Embryonic facial prominence (tissue), 1 donor: ENCODE measurements around the gene MSI2.
"Not testable (repeated sequence)": the region's sequence is repeated elsewhere in the genome, so short reads cannot be mapped to it uniquely, and the experiment has no call there.

ENCODE experiments used
- DNase-seq: peaks from one replicate; pipeline ENCODE4 v3.0.0-alpha.2; 2016; ENCODE audit errors: extremely low spot score

The MSI2 gene

DNA sequence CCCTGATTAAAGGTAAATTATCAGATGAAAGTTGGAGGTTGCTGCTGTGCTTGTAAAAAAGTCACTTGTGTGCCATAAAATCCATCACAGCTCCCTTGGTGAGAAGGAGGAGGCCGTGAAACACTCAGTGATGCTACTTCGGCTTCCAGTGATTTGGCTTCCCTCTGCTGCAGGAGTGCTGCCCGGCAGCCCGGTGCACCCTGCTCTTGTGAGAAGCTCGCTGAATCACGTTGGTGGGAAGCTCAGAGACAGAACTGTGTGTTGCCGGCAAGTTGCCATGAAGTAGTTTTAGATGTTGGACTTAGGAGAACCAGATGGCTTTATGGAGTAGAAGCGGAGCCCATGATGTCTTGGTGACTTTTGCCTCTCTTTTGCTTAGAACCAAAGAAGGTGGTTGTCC, 33.3 kb downstream of the MSI2 start:
- no peak for DNase-seq

DNA sequence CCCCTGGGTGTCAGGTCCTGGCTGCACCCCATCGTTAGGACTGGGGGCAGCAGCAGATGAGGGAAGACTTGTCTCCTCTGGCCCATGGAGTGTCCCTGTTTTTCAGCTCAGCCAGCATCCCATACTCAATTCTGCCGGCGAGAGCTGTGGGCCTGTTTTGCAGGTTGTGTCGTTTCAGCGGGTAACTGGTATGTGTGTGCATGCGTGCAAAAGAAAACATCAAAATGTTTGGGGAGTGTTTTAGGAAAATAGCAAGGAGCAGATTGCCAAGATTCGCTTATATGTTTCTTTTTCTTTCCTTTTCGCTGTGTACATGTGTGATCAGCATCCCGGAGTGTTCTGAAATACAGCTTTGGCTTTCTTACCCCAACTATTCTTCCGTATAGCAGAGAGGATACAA, 34.7 kb downstream of the MSI2 start:
- no peak for DNase-seq

DNA sequence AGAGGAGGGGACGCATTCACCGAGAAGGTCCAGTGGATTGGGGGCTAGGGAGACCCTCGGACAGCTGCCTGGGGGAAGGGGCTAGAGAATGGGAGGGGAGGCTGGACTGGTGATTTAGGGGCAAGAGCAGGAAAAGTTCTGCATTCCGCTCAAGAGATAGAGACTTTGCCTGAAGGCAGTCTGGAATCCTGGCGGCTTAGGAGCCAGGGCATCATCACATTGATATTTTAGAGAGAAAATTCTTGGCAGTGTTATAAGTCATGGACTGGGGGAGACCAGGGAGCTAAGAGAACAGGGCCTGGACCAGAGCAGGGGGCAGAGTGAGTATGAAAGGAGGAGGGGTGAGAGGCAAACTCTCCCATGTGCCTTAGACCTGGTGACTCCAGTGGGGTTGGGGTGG, 35.8 kb downstream of the MSI2 start:
- no peak for DNase-seq

DNA sequence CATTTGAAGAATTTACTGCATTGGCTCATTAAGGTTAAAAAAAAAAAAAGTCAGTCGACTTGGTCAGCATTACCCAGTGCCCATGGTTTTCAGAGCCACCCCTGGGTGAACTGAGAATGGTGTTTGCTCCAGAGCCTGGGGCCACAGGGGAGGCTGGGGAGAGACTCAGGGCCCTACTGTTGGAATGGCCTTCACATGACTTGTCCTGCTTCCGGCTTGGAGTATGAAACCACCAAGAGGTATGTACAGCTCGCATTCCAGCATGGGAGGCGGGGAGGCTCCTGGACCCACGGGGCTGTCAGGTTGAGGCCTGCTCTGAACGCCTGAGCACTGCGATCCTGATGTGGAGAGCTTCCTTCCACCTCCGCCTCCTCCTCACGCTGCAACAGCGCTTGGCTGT, 36.8 kb downstream of the MSI2 start:
- no peak for DNase-seq

DNA sequence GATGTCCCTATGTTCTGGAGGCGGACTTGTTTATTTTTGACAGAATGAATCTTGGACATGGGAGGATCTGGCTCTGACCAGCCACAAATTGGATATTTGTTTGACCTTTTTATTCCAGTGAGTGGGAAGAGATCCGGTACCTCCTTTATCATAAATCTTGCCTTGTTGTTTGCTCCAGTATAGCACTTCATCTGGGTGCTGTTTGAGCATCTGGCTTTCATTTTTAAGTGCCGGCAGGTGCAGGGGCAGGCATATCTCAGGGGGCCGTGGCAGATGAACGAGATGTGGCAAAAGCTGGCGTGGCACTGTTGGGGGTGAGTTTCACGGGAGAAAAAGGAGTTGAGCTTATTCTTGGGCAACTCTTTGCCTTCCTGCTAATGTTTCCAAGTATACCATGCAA, 37.8 kb downstream of the MSI2 start:
- no peak for DNase-seq

DNA sequence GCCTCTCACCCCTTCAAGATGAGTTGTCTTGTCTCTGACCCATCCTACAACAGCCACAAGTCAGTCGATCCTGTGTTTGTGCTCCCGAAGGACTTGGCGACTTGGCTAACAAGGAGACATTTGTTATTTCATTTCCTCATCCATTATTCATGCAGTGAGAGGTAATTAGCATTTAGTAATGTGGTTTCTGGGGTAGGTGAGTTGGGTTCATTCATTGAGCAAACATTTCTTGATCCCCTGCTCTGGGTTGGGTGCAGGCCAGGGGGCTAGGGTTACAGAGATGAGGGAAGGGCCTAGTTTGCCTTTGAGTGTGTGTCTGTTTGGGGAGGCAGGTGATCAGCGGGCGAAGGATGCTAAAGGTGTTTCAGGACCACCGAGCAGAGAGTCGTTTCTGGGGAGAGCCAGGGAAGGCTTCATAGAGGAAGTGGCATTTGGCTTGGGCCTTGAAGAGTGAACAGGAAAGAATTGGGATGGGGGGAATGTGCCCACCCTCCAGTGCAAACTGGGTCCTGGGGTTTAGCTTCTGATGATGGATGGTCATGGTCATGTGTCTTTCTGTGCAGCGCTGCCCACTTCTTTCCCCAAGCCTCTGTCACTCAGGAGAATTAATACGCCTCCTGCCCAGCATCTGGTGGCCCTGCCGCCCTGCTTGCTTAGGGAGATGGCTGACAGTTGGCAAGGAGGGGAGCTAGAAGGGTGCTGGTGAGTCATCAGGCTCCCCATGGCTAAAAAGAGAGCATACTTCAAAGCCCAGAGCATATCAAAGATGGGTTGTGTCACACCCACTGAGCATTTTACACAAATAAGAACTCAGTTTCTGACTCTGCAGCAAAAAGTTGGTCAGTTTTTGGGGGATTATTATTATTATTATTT, 38.5 kb downstream of the MSI2 start:
- no peak for DNase-seq

DNA sequence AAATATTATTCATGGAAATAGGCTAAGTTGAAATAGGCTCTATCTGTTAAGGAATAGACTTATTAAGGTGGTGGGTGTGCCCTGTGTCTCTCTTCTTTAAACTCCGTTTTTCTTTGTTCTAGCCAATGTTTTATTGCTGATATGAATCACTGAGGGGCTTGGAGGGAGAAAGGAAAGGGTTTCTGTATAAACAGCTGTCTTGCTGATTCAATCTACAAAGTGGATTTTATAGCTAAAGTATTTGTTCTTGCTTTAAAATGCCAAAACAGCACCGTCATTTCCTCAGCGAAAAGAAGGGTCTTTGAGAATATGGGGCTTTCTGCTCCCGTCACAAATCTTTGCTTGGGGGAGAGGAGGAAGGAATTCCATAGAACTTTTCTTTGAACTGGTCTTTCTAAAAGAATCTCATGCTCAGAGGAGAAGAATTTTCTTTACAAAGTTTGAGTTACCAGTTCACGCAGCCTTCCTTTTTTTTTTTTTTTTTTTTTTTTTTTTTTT, 39.3 kb downstream of the MSI2 start:
- no peak for DNase-seq

DNA sequence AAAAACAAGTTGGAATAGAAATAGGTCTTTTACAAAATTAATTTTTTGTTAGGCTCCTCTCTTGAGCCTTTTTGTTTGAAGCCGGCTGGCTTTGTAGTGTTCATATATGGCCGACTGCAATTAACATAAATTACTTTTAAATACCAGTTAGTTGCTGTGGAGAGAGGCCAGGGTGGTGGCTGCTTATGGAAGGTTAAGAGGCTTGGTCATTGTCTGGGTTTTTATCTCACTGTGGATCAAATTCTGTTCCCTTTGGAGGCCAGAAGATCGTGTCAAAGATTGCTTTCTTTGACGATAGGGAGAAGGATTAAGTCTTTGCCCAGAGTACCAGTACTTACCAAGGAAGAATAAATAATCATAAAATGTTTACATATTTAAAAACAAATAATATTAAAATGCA, 39.9 kb downstream of the MSI2 start:
- no peak for DNase-seq

DNA sequence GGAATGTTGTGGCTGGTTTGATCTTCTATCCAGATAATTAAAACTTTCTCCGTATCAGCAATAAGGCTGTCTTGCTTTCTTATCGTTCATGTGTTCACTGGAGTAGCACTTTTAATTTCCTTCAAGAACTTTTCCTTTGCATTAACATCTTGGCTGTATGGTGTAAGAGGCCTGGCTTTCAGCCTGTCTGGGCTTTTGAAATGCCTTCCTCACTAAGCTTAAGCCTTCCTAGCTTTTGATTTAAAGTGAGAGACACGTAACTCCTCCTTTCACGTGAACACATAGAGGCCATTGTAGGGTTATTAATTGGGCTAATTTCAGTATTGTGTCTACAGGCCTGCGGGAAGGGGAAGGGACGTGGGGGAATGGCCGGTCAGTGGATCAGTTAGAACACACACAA, 42.9 kb downstream of the MSI2 start:
- DNase-seq: no peak

DNA sequence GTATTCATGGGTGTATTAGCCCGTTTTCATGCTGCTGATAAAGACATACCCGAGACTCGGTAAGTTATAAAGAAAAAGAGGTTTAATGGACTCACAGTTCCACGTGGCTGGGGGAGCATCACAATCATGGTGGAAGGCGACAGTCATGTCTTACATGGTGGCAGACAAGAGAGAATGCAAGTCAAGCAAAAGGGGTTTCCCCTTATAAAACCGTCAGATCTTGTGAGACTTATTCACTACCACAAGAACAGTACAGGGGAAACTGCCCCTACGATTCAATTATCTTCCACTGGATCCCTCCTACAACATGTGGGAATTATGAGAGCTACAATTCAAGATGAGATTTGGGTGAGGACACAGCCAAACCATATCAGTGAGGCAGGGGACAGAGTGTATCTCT, 44.3 kb downstream of the MSI2 start:
- not testable (repeated sequence) for DNase-seq

DNA sequence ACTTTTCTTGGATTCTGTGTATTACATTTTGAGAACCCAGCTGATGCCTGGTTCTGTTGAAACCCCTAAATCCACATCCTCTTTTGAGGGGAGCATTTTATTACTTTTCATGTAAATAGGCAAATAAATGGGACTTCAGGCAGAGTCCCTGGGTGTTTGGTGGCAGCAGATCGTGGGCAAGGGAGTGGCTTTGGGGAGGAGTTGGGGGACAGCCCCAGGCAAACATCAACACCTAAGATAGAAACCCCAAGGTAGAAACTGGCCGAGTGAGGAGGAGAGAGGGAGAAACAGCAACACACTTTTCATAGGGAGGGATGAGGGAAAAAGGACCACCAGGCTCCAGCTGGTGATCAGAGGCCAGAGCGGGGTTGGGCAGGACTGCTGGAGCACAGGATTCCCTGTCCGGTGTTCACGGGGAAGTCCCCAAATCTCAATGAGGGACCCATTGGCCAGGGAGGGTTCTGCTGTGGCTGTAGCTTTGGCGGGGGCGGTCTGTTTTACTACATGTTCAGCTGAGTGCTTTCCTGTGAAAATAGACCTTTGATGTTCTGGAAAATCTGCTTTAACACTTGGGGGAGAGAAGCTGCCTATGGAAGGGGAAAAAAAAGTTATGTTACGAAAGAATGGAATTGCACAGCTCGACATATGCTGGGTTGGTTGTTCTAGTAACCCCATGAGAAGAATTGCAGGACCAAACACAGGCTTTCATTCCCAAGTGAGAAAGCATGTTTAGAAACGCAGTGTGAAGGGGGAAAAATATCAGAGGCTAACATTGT, 46.6 kb downstream of the MSI2 start:
- DNase-seq: no peak

DNA sequence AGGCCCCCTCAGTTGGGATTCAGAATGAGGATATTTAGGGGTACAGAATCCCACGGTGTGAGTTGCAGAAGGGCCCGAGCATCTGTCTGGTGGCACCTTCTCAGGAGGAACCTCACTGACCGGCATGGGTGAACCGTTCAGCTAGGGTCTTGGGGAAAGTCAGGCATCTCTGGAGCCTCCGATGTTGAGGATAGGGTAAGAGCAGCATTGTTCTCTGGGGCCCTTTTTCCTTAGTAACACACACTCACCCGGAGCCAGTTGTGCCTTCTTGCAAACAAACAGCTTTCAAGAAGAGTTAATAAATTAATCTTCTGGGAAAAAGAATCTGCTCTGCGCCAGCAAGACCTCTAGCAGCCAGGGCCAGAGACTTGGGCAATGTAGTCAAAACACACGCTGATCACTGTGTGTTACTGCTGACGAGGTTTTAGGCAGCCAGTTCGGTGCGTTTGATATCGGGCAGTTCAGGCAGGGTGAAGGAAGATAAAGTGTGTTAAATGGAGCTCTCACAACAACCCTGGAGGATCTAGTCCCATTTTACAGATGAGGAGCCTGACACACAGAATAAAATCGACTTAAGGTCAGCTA, 48.9 kb downstream of the MSI2 start:
- no peak for DNase-seq

DNA sequence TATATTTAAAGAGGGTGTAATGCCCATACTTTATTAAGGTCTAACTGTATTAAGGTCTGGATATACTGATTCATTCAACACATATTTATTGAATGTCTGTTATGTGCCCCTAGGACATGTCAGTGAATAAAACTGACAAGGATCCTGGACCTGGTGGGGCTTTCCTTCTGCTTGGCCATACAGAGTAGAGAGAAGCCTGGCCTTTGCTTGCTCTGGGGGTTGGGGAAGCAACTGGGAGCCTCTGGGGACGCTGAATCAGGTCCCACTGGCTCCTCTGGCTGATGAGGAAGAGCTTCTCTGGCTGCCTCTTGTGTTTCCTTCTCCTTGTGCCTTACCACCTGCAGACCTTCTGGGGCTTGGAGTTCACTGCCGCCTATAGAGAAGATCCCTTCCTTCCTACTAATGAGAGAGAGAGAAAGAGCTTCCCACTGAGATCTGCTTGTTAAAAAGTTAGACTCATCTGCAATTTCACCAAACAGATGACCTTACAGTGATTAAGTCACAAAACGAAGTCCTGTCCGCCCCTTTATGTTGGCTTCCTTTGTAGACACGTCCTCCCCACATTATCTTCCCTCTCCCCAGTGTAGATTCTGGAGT, 49.7 kb downstream of the MSI2 start:
- no peak for DNase-seq

DNA sequence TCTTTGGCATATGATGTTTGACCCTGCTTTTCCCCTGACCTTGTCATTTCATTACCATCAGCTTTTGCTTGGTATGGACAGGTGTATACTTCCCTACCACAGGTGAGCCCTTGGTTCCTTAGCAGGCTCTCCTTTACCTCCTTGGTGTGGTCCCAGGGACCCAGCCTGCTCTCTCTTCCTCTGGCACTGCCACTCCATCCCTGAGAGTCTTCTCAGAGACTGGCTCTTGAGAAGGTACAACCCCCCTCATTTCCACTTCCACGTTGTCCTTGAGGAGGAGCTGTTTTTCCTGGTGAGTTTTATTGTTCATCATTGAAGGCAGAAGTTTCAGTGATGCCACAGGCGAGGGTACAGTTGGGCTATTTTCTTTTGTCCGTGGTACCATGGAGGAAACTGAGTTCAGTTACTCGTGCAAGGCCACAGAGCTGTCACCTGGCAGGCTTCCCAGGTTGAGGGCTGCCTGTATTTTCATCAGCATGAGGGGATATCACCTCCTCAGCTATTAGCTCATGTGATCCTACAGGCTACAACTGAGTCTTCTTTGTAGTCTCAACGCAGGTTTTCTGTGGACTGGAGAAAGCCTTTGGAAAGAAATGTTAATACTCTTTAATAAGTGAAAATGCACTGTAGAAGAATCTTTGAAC, 52.3 kb downstream of the MSI2 start:
- no peak for DNase-seq

DNA sequence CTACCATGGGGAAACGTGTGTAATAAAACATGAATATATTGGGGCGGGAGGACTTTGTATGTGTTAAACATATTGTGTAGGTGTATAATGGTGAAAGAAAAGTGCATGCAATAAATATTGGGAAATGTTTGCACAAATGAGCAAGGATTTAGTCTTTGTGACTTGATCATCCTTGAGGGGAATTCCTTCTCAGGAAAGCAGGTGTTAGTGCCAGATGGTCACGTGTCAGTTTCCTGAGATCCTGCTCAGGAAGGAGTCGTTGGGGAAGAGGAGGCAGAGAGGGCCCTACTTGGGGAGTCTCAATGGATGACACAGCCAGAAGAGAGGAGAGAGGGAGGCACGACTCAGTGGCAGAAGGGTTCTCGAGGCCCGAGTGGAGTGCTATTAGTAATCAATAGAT, 53.2 kb downstream of the MSI2 start:
- DNase-seq: no peak

DNA sequence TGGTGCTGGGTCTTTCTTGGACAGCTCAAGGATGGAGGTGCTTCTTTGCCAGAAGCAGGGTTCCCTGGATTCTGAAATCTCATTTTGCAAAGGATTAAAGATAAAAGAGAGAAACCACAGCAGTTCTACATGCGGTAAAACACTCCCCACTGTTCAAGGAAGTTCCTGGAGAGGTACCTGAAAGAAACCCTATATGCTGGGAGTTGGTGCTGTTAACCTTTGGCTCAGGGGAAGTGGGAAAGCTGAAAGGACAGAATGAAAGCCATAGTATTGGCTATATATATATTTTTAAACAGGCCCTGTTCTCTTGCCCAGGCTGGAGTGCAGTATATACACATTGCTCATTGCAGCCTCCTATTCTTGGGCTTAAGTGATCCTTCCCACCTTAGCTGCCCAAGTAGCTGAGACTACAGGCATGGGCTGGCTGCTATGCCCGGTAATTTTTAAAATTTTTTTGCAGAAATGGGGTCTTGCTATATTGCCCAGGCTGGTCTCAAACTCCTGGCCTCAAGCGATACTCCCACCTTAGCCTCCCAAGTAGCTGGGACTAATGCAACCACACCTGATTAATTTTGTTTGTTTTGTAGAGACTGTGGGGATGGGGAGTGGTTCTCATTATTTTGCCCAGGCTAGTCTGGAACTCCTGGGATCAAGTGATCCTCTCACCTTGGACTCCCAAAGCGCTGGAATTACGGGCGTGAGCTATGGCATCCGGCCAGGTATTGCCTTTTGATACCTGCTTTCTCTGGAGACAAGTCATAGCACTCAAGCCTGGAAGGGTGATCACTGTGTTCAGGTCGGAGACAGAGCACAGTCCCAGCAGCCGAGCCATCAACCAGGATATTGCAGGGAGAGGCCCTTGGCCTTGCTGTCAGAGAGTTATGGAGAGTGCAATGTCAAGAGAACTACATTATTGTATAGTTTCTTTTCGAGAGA, 55.2 kb downstream of the MSI2 start:
- no peak for DNase-seq

DNA sequence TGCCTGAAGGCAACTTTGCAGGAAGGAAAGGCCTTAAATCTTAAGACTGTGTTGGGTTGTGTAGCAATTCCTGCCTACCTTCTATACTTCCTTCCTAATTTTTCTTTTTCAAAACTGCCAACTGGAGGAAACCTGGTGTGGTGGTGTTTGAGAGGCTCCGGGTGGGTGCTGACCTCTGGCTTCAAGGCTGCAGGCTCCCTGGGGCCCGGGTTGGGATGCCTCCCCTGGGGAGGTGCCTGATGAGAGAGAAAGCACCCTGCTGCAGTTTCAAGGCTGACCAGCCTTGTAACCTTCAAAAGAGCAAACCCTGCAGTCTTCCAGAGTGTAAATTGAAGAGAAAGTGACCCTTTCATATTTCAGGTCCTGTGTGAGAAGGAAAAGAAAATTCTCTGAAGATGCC, 55.9 kb downstream of the MSI2 start:
- no peak for DNase-seq

DNA sequence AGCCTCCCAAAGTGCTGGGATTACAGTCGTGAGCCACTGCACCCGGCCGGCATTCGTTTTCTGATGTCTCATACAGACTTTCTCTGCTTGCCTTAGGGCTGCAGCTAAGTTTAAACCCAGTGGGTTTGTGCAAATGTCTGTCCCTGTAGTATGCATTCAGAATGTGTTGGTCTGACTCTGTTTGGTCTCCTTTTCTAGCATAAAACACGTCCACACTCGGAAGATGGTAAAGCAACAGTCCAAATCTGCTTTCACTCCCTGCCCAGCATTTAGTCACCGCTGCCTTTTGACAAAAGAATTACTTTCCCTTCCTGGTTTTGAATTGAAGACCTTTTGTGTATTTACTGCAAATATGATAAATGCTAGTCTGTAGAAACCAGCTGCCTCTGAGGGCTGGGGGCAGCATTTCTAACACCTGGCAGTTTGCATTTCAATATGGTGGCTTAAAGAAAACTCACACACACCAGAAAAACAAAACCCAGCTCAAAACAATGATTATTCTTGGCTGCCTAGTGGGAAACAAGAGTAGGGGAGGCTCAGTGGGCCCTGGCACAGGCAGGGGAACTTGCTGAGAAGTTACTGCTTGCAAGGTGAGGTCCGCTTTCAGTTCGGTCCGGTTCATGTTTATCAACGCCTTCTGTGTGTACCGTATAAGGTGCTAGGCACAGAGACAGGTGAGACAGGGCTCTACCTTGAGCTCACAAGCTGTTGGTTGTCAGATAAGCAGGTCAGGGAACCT, 56.9 kb downstream of the MSI2 start:
- DNase-seq: no peak

DNA sequence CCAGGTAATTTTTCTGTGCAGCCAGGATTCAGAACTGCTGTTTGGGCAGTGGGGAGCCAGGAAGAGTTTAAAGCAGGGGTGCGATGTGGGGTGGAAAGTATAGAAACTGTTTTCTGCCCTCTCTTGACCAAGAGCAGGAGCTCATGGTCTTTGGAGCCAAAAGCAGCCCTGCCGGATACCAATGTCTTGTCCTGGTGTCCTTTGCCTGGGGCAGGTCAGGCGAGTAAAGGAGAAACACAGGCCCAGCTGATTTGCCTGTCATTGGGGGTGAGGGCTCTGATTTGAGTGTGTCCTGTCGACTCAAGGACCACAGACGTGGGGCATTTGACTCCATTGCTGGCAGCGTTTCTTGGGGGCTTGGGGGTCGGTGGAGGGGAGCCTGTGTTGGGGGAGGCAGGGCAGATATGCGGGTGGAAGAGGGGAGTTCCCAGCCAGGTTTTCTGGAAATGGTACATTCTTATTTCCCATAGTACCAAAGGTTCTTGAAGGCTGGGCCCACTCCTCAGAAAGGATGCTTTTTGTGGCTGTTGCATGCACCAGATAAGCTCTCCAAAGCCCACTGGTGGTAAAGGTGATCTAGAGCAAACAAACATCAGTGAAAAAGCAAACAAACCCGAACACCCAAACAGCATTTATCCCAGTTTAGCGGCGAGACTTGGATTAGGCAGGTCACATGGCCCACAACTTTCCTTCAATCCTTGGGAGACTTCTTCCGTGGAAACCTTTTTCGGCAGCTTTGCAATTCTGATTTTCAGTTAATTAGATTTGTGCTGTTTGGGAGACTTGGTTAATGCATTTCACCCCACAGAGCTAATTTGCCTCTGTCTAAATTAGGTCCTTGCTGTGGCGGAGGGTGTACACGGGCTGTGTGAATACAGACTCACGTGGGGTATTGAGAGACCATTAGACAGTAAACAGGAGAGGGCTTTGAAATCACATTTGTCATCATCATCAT, 59.0 kb downstream of the MSI2 start:
- DNase-seq: no peak
